NCI-H2227 (cell line): ENCODE results near the gene CEP192.

Source experiments
- DNase-seq: peaks from one replicate; lab custom pipeline; 2025; ENCODE audit not compliant: unreplicated experiment; lab: John Stamatoyannopoulos, UW

Gene CEP192

GRCh38 chr18:13137670-13138419, 146.7 kb downstream of the CEP192 start:
- DNase-seq, result no peak

- DNase-seq, result no peak
Measured at GRCh38 chr18:13138420-13139139, 147.4 kb downstream of the CEP192 start.

DNA sequence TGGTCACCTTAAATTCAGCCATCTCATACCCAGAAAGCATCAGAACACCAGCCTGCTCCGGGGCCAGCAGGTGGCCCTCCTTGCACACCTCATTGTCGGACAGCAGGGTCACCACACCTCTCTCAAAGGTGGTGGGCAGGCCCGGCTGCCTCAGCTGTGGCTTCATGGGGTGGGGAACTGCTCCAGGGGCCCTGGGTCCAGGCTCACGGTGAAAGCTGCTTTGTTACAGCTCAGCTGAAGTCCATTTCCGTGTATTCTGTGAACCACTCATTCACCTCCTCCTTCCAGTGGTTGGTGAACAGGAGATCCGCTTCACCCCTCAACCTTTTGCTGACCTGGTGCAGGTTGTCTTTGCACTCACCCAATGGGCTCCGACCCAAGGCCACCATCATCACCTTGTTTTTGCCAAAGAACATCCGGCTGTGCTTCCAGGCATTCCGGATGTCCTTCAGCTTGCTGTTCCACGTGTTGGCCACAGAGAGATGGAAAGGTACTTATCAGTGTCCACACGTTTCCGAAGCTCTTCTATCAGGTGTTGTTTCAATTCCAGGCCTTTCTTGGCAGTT, 148.8 kb downstream of the CEP192 start:
- no peak for DNase-seq

DNA sequence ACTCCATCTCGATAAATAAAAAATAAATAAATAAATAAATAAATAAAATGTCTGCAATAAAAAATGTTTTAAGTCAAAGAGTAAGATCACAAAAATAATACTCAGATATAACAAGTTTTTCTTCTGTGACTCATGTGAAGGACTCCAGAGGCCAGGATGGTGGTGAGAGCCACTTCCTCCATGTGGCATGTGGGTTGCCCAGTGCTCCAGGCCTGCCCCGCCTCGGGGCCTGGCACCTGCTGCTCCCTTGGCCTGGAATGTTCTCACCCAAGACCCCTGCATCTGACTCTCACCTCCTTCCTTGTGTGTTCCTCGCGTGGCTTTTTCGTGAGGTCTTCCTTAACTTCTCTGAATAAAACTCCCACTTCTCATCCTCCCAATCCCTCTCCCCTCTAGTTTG, 150.0 kb downstream of the CEP192 start:
- no peak for DNase-seq

- DNase-seq, result no peak
Measured at GRCh38 chr18:13145636-13146190, 154.6 kb downstream of the CEP192 start.

DNA sequence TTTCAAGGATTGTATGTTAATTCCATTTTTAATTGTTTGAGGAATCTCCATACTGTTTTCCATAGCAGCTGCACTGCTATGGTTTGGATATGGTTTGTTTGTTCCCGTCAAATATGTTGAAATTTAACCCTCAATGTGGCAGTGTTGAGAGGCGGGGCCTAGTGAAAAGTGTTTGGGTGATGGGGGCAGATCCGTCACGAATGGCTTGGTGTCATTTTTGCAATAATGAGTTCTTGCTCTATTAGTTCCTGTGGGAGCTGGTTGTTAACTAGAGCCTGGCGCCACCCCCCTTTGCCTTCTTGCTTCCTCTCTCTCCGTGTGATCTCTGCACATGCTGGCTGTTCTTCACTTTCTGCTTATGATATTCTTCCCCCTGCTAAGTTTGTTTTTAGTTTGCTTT, 156.0 kb downstream of the CEP192 start:
- no peak for DNase-seq

GRCh38 chr18:13151656-13152055, 160.5 kb downstream of the CEP192 start:
- no peak for DNase-seq

DNA sequence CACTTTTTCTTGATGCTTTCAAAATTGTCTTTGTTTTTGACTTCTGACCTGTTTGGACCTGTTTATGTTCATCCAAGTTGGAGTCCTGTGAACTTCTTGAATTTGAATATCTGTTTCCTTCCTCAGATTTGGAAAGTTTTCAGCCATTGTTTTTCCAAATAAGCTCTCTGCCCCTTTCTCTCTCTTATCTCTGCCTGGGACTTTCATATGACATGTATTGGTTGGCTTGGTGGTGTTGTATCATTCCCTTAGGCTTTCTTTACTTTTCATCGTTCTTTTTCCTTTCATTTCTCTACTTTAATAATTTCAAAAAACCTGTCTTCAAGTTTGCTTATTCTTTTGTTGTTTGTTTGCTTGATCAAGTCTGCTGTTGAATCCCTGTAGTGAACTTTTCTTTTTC, 167.3 kb downstream of the CEP192 start:
- no peak for DNase-seq

GRCh38 chr18:13159579-13159978, 168.4 kb downstream of the CEP192 start:
- peak; percentile 78 for DNase-seq

- DNase-seq, result no peak
Measured at GRCh38 chr18:13161276-13161899, 170.2 kb downstream of the CEP192 start.

DNA sequence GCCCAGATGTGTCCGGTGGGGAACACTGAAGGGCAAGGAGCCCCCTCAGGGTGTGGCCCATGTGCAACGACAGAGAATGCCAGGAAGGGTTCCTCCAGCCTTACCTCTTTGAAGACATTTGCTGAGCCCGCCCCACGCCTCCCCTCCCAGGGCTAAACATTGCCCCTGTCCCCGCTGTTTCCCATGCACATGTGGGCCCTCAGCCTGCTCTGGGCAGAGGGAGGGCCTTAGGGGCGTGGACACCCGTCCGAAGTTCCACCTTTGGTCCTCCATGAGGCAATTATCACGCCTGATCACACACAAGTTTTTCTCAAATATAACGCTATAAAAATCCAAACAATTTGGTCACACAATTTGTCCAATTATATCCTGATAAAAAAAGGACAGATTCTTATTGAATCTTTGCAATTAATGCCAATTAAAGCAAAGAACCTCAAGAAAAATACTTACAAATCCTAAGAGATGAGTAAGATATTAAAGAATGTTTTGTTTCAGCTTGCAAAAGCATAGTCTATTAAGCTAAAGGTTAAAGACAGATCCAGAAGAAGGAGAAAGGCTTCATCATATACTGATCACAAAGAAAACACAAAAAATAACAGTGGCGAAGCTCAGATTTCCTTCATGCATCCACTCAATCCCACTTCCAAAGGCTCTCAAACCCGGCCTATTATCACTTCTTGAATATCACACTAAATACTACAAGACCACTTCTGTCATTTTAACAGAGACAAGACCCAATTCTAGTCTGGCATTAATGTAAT, 172.2 kb downstream of the CEP192 start:
- DNase-seq, result no peak

- DNase-seq, result no peak
Measured at GRCh38 chr18:13164406-13164805, 173.2 kb downstream of the CEP192 start.

DNA sequence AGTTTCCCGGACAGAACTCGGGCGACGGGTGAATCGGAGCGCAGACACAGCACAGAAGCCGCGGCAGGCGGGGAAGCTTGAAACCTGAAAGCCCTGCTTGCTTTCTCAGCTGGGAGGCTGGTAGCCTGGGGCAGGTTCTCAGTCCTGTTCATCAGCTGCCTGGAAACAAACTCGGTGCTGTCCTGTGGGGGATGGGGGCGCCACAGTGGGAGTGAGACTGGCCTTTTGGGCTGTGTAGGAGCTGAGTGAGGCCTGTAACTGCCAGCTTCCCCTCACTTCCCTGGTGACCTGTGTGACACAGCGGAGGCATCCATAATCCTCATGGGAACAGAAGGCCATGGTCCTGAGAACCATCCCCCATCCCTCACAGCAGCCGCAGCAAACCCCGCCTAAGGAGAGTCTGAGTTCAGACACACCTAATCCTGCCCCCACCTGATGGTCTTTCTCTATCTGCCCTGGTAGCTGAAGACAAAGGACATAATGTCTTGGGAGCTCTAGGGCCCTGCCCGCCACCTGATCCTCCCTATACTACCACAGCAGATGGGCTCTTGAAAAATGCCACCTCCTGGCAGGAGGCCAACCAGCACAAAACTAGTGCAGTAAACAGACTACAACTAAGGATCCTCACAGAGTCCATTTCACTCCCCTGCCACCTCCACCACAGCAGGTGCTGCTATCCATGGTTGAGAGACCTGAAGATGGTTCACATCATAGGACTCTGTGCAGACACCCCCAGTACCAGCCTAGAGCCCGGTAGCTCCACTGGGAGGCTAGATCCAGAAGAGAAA, 174.7 kb downstream of the CEP192 start:
- no peak for DNase-seq

DNA sequence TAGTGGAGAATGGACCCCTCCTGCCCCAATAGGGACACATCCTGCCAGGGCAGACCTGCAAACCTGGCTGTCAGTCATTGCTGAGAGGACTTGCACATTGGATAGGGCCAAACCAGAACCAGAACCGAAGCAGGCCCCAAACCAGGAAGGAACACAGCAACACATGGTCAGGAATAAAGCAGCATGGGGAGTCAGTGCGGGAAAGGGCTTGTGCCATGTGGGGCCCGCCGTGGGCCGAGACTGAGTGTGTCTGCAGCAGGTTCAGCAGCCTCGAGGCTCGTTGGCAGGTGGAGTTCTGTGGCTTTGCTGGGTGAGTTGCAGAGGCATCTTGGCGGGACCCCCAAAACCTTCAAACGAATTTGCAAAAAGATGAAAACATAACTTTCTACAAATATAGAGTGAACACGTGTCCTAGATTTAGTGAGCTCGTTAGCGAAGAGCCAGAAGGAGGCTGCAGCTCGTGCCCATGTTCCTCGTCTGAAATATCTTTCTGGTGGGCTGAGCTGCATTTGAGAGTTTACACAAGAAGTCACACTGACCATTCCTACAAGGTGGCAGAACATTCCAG, 182.5 kb downstream of the CEP192 start:
- DNase-seq, result no peak
